PC-3 (cell line): Measurements from ENCODE around the gene PTTG1IP2. TPM values are rescaled to one million over a fixed set of nuclear protein-coding genes. Genes with fewer than 3 reads are reported as not detected.

ENCODE experiments used
- ATAC-seq: fragments of 200-7000 bp; cut with Tn5 transposase; 2 replicates; pipeline ENCODE4 v1.9.1; 2020; ENCODE audit warnings: mild to moderate bottlenecking, moderate library complexity
- BruUV-seq: library from RNA; stranded (reverse); fragments of 400-500 nt; replicated peaks from 2 replicates; lab custom pipeline; 2021; lab: Mats Ljungman, UMichigan
- CTCF ChIA-PET: fragments of 300-600 bp; sonication (Branson Sonifier 250); formaldehyde crosslinking; loops from one replicate; lab custom pipeline; 2022; ENCODE audit warnings: antibody characterized with exemption; lab: Charles Lee
- POLR2A ChIA-PET: fragments of 300-600 bp; sonication (Branson Sonifier 250); formaldehyde crosslinking; loops from one replicate; lab custom pipeline; 2022; ENCODE audit warnings: antibody characterized with exemption; ENCODE audit not compliant: unreplicated experiment; lab: Charles Lee
- DNase-seq: peaks from one replicate; pipeline ENCODE4 v3.0.0-alpha.2; 2015
- H2AFZ ChIP-seq: fragments of 300-600 bp; sonication (generic); 2 replicates; pipeline ENCODE4 v1.6.0; 2016; ENCODE audit warnings: antibody characterized with exemption, low read length
- H3F3A ChIP-seq: fragments of 300-600 bp; sonication (generic); one replicate; pipeline ENCODE4 v1.6.0; 2017; ENCODE audit warnings: antibody characterized with exemption, low read length, control low read depth, mild to moderate bottlenecking; ENCODE audit not compliant: unreplicated experiment
- H3K27ac ChIP-seq: fragments of 300-600 bp; sonication (generic); 2 replicates; pipeline ENCODE4 v1.5.1; 2016; ENCODE audit warnings: mild to moderate bottlenecking, low read length
- H3K27me3 ChIP-seq: fragments of 300-600 bp; sonication (generic); 2 replicates; pipeline ENCODE4 v1.6.1; 2016; ENCODE audit warnings: low read length, mixed read lengths
- H3K36me3 ChIP-seq: fragments of 300-600 bp; sonication (generic); 2 replicates; pipeline ENCODE4 v1.6.1; 2016; ENCODE audit warnings: low read depth, mixed run types, low read length, mixed read lengths
- H3K4me1 ChIP-seq: fragments of 300-600 bp; sonication (generic); 2 replicates; pipeline ENCODE4 v1.5.1; 2016; ENCODE audit warnings: low read length; ENCODE audit not compliant: insufficient read depth
- H3K4me2 ChIP-seq: fragments of 300-600 bp; sonication (generic); 2 replicates; pipeline ENCODE4 v1.6.0; 2016; ENCODE audit warnings: low read length
- H3K4me3 ChIP-seq: fragments of 300-600 bp; sonication (generic); 2 replicates; pipeline ENCODE4 v1.5.1; 2016; ENCODE audit warnings: mild to moderate bottlenecking, low read length, mixed read lengths
- H3K79me2 ChIP-seq: fragments of 300-600 bp; sonication (generic); 2 replicates; pipeline ENCODE4 v1.6.1; 2017; ENCODE audit warnings: low read length, mixed read lengths
- H3K9ac ChIP-seq: fragments of 300-600 bp; sonication (generic); 2 replicates; pipeline ENCODE4 v1.6.0; 2016; ENCODE audit warnings: mild to moderate bottlenecking, low read length
- H3K9me2 ChIP-seq: fragments of 300-600 bp; sonication (generic); replicated peaks from 2 replicates; pipeline ENCODE4 v1.6.1; 2016; ENCODE audit warnings: mixed run types, low read length, mixed read lengths
- H3K9me3 ChIP-seq: fragments of 300-600 bp; sonication (generic); 2 replicates; pipeline ENCODE4 v1.6.1; 2016; ENCODE audit warnings: low read length, mixed read lengths
- H4K20me1 ChIP-seq: fragments of 300-600 bp; sonication (generic); 2 replicates; pipeline ENCODE4 v1.6.1; 2016; ENCODE audit warnings: low read length, mixed read lengths
- EZH2 ChIP-seq: fragments of 300-600 bp; sonication (generic); IDR thresholded peaks from one replicate; pipeline ENCODE4 v1.6.1; 2017; ENCODE audit warnings: antibody characterized with exemption, mild to moderate bottlenecking, low read length; ENCODE audit not compliant: unreplicated experiment
- EZH2phosphoT487 ChIP-seq: fragments of 300-600 bp; sonication (generic); IDR thresholded peaks from 2 replicates; pipeline ENCODE4 v1.6.1; 2018; ENCODE audit warnings: mild to moderate bottlenecking, antibody characterized with exemption, low read length, borderline replicate concordance
- intact Hi-C: fragments of 100-400 bp; cut with micrococcal nuclease; formaldehyde crosslinking; loops from 2 replicates; pipeline ENCODE4 v1.9.0; 2023
- total RNA-seq: library from RNA; depleted of rRNA; stranded (reverse); fragments of >200 nt; gene quantifications from 2 replicates; pipeline ENCODE4 v1.2.3, GENCODE V29; 2014
- TF ChIP-seq, protein P1 (sequence below): fragments of 300-600 bp; sonication (generic); conservative IDR thresholded peaks from 2 replicates; pipeline ENCODE4 v1.5.1; 2017; ENCODE audit warnings: antibody characterized with exemption, low read depth, mild to moderate bottlenecking, low read length

The PTTG1IP2 gene
- total RNA-seq, 1 experiment from 2014 or later = not detected

DNA sequence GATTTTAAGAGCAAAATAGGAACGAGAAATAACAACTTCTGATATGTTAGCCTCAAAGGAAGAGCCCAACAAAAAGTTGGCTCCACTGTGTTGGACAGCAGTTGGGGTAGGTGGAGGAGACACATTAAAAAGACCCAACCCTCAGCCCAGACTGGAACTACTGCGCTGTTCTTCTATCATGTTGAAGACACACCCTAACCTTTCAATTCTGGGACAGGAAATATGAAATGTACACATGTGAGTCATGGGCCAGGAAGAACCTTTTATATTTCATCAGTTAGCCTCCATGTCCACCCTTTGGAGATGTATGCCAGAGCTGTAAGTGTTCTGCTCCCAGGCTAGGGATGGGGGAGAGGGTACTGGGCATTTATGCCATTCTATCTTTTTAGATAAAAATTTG lies 44.1 kb upstream of the PTTG1IP2 start:
- intact Hi-C loops = loop anchor here (1.0 to 5.0 kb wide), 2 partner anchors 41 to 1878 kb away; no protein-coding TSS in a partner anchor
- H2AFZ ChIP-seq = 0 out of 2 replicates have a peak overlapping the region, but pooled peaks have one; percentile 32
- no peaks in the 10 kb centered on the region for H4K20me1 ChIP-seq
- ChIA-PET CTCF (interaction anchor here (0.6 kb wide), 1 partner anchor 110 kb away, joined by 3 read pairs; no protein-coding TSS in a partner anchor), POLR2A (no interaction called here)
- ATAC-seq = peak; percentile 94
- no TSS peak for BruUV-seq
- H3K36me3 ChIP-seq = no peaks in the 10 kb centered on the region
- TF ChIP-seq, protein P1, sequence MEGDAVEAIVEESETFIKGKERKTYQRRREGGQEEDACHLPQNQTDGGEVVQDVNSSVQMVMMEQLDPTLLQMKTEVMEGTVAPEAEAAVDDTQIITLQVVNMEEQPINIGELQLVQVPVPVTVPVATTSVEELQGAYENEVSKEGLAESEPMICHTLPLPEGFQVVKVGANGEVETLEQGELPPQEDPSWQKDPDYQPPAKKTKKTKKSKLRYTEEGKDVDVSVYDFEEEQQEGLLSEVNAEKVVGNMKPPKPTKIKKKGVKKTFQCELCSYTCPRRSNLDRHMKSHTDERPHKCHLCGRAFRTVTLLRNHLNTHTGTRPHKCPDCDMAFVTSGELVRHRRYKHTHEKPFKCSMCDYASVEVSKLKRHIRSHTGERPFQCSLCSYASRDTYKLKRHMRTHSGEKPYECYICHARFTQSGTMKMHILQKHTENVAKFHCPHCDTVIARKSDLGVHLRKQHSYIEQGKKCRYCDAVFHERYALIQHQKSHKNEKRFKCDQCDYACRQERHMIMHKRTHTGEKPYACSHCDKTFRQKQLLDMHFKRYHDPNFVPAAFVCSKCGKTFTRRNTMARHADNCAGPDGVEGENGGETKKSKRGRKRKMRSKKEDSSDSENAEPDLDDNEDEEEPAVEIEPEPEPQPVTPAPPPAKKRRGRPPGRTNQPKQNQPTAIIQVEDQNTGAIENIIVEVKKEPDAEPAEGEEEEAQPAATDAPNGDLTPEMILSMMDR = no peak
- no peak for TF ChIP-seq EZH2
- TF ChIP-seq EZH2phosphoT487 = no peak
- no peaks in the 10 kb centered on the region for H3F3A ChIP-seq
- no peaks in the 10 kb centered on the region for H3K9me3 ChIP-seq
- DNase-seq = peak; percentile 80
- H3K9me2 ChIP-seq = no peaks in the 10 kb centered on the region
- no peaks in the 10 kb centered on the region for H3K27me3 ChIP-seq
- H3K4me2 ChIP-seq = peak overlapping the region; percentile 55
- no peak overlapping the region for H3K9ac ChIP-seq
- peak overlapping the region; percentile 56 for H3K27ac ChIP-seq
- H3K4me3 ChIP-seq = no peak overlapping the region
- H3K4me1 ChIP-seq = peaks cover 14% of the 10 kb centered on the region
- no peaks in the 10 kb centered on the region for H3K79me2 ChIP-seq

DNA sequence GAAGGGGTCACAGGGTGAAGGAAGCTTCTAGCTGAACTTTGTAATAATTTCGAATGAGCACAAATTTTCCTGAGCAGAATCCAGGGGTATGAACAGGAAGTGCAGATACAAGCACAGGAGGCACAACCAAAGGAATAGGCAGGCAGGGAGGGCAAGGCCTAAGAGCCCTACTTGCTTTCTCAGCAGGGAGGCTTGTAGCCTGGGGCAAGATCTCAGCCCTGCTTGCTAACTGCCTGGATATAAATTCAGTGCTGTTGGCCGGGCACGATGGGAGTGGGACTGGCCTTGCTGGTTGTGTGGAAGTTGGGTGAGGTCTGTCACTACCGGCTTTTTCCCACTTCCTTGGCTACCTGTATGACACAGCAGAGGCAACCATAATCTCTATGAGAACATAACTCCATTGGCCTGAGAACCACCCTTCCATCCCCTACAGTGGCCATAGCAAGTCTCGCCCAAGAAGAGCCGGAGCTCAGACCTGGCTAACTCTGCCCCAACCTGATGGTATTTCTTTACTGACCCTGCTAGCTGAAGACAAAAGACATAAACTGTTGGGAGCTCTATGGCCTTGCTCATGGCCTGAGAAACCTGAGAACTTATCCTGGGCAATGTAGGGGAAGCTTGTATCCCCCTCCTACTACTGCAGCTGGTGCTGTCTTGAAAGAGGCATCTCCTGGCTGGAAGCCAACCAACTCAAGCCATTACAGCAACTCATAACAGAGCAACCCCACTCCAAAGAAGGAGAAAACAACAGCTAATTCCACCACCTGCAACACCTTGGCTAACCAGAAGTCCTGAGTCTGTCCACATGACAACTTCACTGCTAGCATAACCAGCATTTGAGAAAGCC lies 38.6 kb upstream of the PTTG1IP2 start:
- H3K27me3 ChIP-seq = no peaks in the 10 kb centered on the region
- no peaks in the 10 kb centered on the region for H3K9me2 ChIP-seq
- no TSS peak for BruUV-seq
- H3K36me3 ChIP-seq = no peaks in the 10 kb centered on the region
- ATAC-seq (no peak), DNase-seq (no peak)
- no peak overlapping the region for H3K4me2 ChIP-seq
- H3K79me2 ChIP-seq = no peaks in the 10 kb centered on the region
- H3K9ac ChIP-seq = no peak overlapping the region
- no peak overlapping the region for H3K4me3 ChIP-seq
- H3K27ac ChIP-seq = no peak overlapping the region
- H4K20me1 ChIP-seq = no peaks in the 10 kb centered on the region
- CTCF ChIA-PET = no interaction called here
- no peak overlapping the region for H2AFZ ChIP-seq
- peaks cover 2% of the 10 kb centered on the region for H3K4me1 ChIP-seq
- POLR2A ChIA-PET = no interaction called here
- H3K9me3 ChIP-seq = no peaks in the 10 kb centered on the region
- H3F3A ChIP-seq = no peaks in the 10 kb centered on the region
- intact Hi-C loops = no loop called here
- TF ChIP-seq, protein P1 = no peak
- TF ChIP-seq EZH2phosphoT487 (no peak), EZH2 (no peak)

DNA sequence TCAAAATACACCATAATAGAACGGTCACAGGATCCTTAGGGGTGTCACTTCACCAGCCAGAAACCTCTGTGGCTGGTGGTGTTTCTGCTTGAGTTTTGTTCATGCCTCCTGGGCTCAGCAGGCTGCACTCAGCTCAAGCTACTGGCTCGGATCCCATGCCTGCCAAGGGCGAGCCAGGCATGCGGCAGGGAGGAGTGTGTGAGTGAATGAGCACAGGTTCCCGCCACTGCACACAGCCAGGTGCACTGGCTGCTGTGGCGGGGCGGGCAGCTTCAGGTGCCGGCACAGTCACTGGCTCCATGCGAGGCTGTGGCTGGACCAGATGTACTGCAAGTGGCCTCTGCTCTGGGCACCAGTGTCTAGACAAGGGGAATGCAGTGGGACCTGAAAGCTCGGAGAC lies 36.7 kb upstream of the PTTG1IP2 start:
- ChIA-PET CTCF (no interaction called here), POLR2A (no interaction called here)
- Histone ChIP-seq H4K20me1 (no peaks in the 10 kb centered on the region), H3K79me2 (no peaks in the 10 kb centered on the region), H3K27ac (no peak overlapping the region), H3K36me3 (no peaks in the 10 kb centered on the region), H2AFZ (no peak overlapping the region), H3F3A (no peaks in the 10 kb centered on the region), H3K4me3 (no peak overlapping the region), H3K9me2 (no peaks in the 10 kb centered on the region), H3K27me3 (no peaks in the 10 kb centered on the region), H3K4me1 (no peaks in the 10 kb centered on the region), H3K9ac (no peak overlapping the region), H3K4me2 (no peak overlapping the region), H3K9me3 (no peaks in the 10 kb centered on the region)
- DNase-seq = no peak
- no peak for ATAC-seq
- TF ChIP-seq, protein P1 = no peak
- no peak for TF ChIP-seq EZH2
- no peak for TF ChIP-seq EZH2phosphoT487
- intact Hi-C loops = no loop called here
- BruUV-seq = no TSS peak
